Measurements from ENCODE around the gene CNIH2. TPM values are rescaled to one million over a fixed set of nuclear protein-coding genes. Genes with fewer than 3 reads are reported as not detected.

CNIH2 gene
- total and polyA plus RNA-seq, 9 of the 15 experiments (the other 6 are each of a cell fraction or from before 2014, with no cell fraction given), result 0.26 to 0.89 (median 0.40) TPM; not detected in 4

- no peaks in the 10 kb centered on the region for H4K20me1 ChIP-seq (replicated peaks; ENCODE audit: control insufficient read depth, insufficient read depth, low read length)
- no peak overlapping the region for H3K27ac ChIP-seq (ENCODE audit: extremely low read depth, low read depth, low read length)
- no peak for FAIRE-seq
- WGBS (ENCODE audit: insufficient coverage, low coverage, missing lambda C conversion rate), result 33% methylated on average over 7 of the region's 11 CpGs
- DNase-seq (ENCODE audit: extremely low read depth in 1 of 4, low spot score in 3 of 4), result peak in 1 of 4 experiments; percentile 44
- H3K9me3 ChIP-seq (replicated peaks; ENCODE audit: control insufficient read depth, insufficient read depth, low read depth, low read length), result no peaks in the 10 kb centered on the region
- no peaks in the 10 kb centered on the region for H3K27me3 ChIP-seq (ENCODE audit: control insufficient read depth in 2 of 2, insufficient read depth in 2 of 2, low read length in 2 of 2)
- in situ Hi-C loops (cut with MboI) (no loop called here), intact Hi-C loops (cut with micrococcal nuclease) (no loop called here)
- no peaks in the 10 kb centered on the region for H3K79me2 ChIP-seq (ENCODE audit: control insufficient read depth, insufficient read depth, low read length)
- no peaks in the 10 kb centered on the region for H3K36me3 ChIP-seq (ENCODE audit: control insufficient read depth, insufficient read depth, low read length)
- peaks cover 3 to 46% of the 10 kb centered on the region in 2 experiments; a peak in 3 of 5 replicates for H3K4me1 ChIP-seq (replicated peaks in 1 of 2; ENCODE audit: control insufficient read depth in 2 of 2, insufficient read depth in 2 of 2, low read length in 2 of 2)
- CTCF ChIA-PET (ENCODE audit: low intra/inter-chr PET ratio), result interaction anchor here (0.7 to 1.5 kb wide), 2 partner anchors 11 to 100 kb away, joined by 8 to 16 read pairs; no protein-coding TSS in a partner anchor
- BruUV-seq (replicated peaks), result no TSS peak
- H2AFZ ChIP-seq (ENCODE audit: low read depth, low read length), result peak overlapping the region; percentile 87
- POLR2A ChIA-PET, result interaction anchor here (0.7 to 1.4 kb wide), 2 partner anchors 10 to 19 kb away, joined by 3 to 9 read pairs; no protein-coding TSS in a partner anchor
- ATAC-seq, result no peak
- no peak overlapping the region for H3K4me3 ChIP-seq
- peaks cover 4% of the 10 kb centered on the region for H3K9me1 ChIP-seq (ENCODE audit: control insufficient read depth, insufficient read depth, low read length)
- no peak overlapping the region for H3K4me2 ChIP-seq (ENCODE audit: insufficient read depth, low read length)
- TF ChIP-seq ILF3 (IDR thresholded peaks at IDR 0.05; ENCODE audit: borderline replicate concordance), result no peak
- TF ChIP-seq TEAD1 (CRISPR knock-in tag; IDR thresholded peaks at IDR 0.05), result no peak
- no peak for TF ChIP-seq ZNF121 (CRISPR knock-in tag; conservative IDR thresholded peaks at IDR 0.05)
- no peak for TF ChIP-seq JUN (IDR thresholded peaks at IDR 0.05; ENCODE audit: borderline replicate concordance, low read depth, low read length)
- no peak for TF ChIP-seq JUN (CRISPR knock-in tag; IDR thresholded peaks at IDR 0.05; ENCODE audit: borderline replicate concordance)
- TF ChIP-seq ZNF766 (CRISPR knock-in tag; conservative IDR thresholded peaks at IDR 0.05), result no peak
- no peak for TF ChIP-seq MTA2 (IDR thresholded peaks at IDR 0.05; ENCODE audit: low read depth)
- TF ChIP-seq, protein P1, sequence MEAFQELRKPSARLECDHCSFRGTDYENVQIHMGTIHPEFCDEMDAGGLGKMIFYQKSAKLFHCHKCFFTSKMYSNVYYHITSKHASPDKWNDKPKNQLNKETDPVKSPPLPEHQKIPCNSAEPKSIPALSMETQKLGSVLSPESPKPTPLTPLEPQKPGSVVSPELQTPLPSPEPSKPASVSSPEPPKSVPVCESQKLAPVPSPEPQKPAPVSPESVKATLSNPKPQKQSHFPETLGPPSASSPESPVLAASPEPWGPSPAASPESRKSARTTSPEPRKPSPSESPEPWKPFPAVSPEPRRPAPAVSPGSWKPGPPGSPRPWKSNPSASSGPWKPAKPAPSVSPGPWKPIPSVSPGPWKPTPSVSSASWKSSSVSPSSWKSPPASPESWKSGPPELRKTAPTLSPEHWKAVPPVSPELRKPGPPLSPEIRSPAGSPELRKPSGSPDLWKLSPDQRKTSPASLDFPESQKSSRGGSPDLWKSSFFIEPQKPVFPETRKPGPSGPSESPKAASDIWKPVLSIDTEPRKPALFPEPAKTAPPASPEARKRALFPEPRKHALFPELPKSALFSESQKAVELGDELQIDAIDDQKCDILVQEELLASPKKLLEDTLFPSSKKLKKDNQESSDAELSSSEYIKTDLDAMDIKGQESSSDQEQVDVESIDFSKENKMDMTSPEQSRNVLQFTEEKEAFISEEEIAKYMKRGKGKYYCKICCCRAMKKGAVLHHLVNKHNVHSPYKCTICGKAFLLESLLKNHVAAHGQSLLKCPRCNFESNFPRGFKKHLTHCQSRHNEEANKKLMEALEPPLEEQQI (IDR thresholded peaks at IDR 0.05), result no peak
- no peak for TF ChIP-seq SIN3B (IDR thresholded peaks at IDR 0.05; ENCODE audit: low read depth)
- TF ChIP-seq CEBPB (tag; IDR thresholded peaks at IDR 0.05), result no peak
- no peak for TF ChIP-seq RBM14 (IDR thresholded peaks at IDR 0.05; ENCODE audit: borderline replicate concordance, insufficient read depth, low read depth, low read length)
- no peak for TF ChIP-seq PTTG1 (tag; IDR thresholded peaks at IDR 0.05; ENCODE audit: low read depth)
- no peak overlapping the region for H3K9ac ChIP-seq (ENCODE audit: insufficient read depth in 1 of 2, low read depth in 2 of 2, low read length in 2 of 2)
Observed at GRCh38 chr11:66322732-66323427, 44.9 kb downstream of the CNIH2 start.

All from K562 (cell line).